BE2C (cell line): ENCODE measurements around the gene TIAM2.

Source experiments
- DNase-seq: peaks from one replicate; pipeline ENCODE4 v3.0.0-alpha.2; 2020
- H3K27me3 ChIP-seq: fragments of 250-450 bp; sonication (Bioruptor Pico); 2 replicates; pipeline ENCODE4 v1.5.1; 2020; ENCODE audit warnings: mild to moderate bottlenecking
- H3K36me3 ChIP-seq: fragments of 250-450 bp; sonication (Bioruptor Pico); 2 replicates; pipeline ENCODE4 v1.5.1; 2020; ENCODE audit warnings: mild to moderate bottlenecking
- H3K4me1 ChIP-seq: fragments of 250-450 bp; sonication (Bioruptor Pico); 2 replicates; pipeline ENCODE4 v1.5.1; 2020
- H3K4me3 ChIP-seq: 2 replicates; pipeline ENCODE4 v1.5.1; 2011; ENCODE audit warnings: low read depth, low read length
- H3K9me3 ChIP-seq: fragments of 250-450 bp; sonication (Bioruptor Pico); 2 replicates; pipeline ENCODE4 v1.5.1; 2020
- CTCF ChIP-seq: IDR thresholded peaks from 2 replicates; pipeline ENCODE4 v1.5.1; 2012; ENCODE audit warnings: mild to moderate bottlenecking, low read depth, low read length

TIAM2 gene

DNA sequence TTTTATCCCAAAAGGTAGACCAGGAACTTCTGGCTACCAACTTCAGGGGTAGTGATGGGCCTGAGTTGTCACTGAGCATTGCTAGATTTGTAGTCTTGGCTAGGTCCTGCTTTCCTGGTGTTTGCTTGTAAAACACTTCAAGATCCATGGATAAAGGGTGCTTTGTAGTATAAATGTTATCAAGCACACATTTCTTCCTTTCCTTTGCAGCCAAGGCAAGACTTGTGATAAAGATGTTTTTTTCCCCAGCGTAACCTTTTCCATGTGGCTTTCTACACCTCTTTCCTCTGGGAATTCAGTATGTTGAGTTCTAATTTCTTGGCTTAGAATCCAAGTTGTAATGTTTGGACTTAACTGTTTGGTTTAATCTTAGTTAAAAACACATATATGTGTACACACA is 145.9 kb downstream of the TIAM2 start:
- Histone ChIP-seq H3K4me1 (no peaks in the 10 kb centered on the region), H3K4me3 (no peak overlapping the region), H3K36me3 (no peaks in the 10 kb centered on the region), H3K27me3 (no peaks in the 10 kb centered on the region), H3K9me3 (no peaks in the 10 kb centered on the region)
- no peak for DNase-seq
- TF ChIP-seq CTCF, result no peak

GRCh38 chr6:155141512-155141911 is 146.4 kb downstream of the TIAM2 start:
- H3K4me1 ChIP-seq, result no peaks in the 10 kb centered on the region
- no peaks in the 10 kb centered on the region for H3K9me3 ChIP-seq
- H3K36me3 ChIP-seq, result no peaks in the 10 kb centered on the region
- DNase-seq, result no peak
- H3K4me3 ChIP-seq, result no peak overlapping the region
- no peaks in the 10 kb centered on the region for H3K27me3 ChIP-seq
- no peak for TF ChIP-seq CTCF

DNA sequence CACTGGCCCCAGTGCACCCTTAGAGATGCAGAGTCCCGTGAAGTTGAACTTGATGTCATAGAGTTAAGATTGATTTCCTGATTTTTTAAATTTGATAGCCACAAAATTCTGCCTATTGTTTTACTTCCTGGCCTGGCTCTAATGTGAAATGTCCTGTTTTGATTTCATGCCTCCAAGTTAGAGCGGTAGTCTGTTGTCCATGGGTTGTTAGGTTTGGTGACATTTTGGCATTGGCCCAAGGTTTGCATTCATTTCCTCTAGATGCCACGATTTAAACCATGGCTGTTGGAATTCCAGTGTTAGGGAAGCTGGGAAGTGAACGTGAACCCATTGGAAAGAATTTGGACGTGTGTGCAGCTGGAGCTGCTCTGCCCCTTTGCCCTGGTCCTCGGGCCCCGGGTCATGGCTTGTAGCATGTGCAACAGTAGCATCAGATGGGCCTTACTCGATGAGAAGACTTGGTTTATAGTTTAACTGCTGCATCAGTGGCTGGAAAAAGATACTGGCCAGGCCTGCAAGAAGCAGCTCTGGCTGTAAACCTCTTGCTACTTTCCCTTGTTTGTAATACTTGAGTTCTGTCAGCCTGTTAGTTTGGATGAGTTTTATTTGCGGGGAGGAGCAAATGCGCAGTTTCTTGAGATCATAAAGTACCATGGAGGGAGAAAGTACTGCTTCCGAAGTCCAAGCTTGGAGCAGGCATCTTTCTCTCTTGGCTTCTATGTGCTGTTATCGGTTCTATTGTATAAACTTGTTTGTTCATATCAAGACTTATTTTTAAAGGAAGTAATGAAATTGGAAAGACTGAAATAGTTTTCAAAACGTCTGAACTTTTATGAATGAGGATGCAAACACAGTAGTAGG is 147.3 kb downstream of the TIAM2 start:
- no peak for TF ChIP-seq CTCF
- DNase-seq, result no peak
- H3K4me1 ChIP-seq, result no peaks in the 10 kb centered on the region
- no peaks in the 10 kb centered on the region for H3K9me3 ChIP-seq
- H3K36me3 ChIP-seq, result no peaks in the 10 kb centered on the region
- no peaks in the 10 kb centered on the region for H3K27me3 ChIP-seq
- H3K4me3 ChIP-seq, result no peak overlapping the region

GRCh38 chr6:155143029-155143577 is 148.0 kb downstream of the TIAM2 start:
- no peaks in the 10 kb centered on the region for H3K27me3 ChIP-seq
- no peaks in the 10 kb centered on the region for H3K4me1 ChIP-seq
- DNase-seq, result no peak
- H3K36me3 ChIP-seq, result no peaks in the 10 kb centered on the region
- TF ChIP-seq CTCF, result no peak
- no peaks in the 10 kb centered on the region for H3K9me3 ChIP-seq
- no peak overlapping the region for H3K4me3 ChIP-seq

DNA sequence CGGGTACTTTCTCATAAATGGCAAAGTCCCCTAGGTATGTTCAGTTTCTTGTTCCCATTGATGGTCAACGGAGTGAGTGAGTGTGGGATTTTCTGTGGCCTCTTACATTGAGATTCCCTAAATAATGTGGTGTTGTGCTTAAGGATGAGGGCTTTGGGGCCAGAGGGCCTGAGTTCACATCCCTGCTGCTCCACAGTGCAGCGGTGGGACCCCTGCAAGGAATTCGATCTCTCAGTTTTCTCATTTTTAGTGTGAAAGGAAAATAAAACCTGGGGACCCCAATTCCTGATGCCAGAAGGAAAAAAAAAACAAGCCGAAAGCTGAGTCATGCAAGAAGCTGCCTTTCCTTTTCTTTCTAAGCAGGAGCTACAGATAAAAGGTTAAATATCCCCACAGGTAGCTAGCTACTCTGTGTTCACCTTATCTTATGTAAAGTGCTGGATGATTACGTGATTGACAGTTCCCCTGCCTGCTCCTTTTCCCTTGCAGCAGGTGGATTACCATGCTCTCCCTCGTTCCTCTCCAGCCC is 148.5 kb downstream of the TIAM2 start:
- Histone ChIP-seq H3K4me3 (no peak overlapping the region), H3K4me1 (no peaks in the 10 kb centered on the region), H3K27me3 (no peaks in the 10 kb centered on the region), H3K36me3 (no peaks in the 10 kb centered on the region), H3K9me3 (no peaks in the 10 kb centered on the region)
- DNase-seq, result no peak
- no peak for TF ChIP-seq CTCF

DNA sequence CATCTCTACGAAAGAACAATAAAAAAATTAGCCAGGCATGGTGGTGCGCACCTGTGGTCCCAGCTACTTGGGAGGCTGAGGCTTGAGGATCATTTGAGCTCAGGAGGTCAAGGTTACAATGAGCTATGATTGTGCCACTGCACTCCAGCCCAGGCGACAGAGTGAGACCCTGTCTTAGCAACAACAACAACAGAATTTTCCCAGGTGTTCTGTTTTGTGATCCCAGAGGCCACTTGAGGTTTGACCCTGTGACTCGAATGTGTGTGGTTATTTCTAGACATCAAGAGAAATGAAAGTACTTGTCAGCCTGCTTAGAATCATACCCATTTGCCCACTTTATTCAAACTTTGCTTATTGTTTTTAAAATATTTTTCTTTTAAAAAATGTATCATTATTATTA is 151.1 kb downstream of the TIAM2 start:
- Histone ChIP-seq H3K27me3 (no peaks in the 10 kb centered on the region), H3K9me3 (no peaks in the 10 kb centered on the region), H3K4me1 (no peaks in the 10 kb centered on the region), H3K36me3 (no peaks in the 10 kb centered on the region), H3K4me3 (no peak overlapping the region)
- DNase-seq, result no peak
- TF ChIP-seq CTCF, result no peak
